GM12878 (cell line): Measurements from ENCODE around the gene GMDS. TPM values are rescaled to one million over a fixed set of nuclear protein-coding genes. Genes with fewer than 3 reads are reported as not detected.

Experiments
- ATAC-seq: fragments of 200-7000 bp; cut with Tn5 transposase; 3 replicates; pipeline ENCODE4 v1.9.1; 2020; ENCODE audit warnings: mild to moderate bottlenecking, moderate library complexity
- BruUV-seq: library from RNA; stranded (reverse); fragments of 400-500 nt; replicated peaks from 2 replicates; lab custom pipeline; 2021; lab: Mats Ljungman, UMichigan
- CTCF ChIA-PET: fragments of 300-600 bp; sonication (Branson Sonifier 250); formaldehyde crosslinking; extraction: SDS; loops from one replicate; lab custom pipeline; 2021; ENCODE audit warnings: inconsistent platforms; lab: Yijun Ruan, JAX
- POLR2A ChIA-PET: fragments of 350-600 bp; formaldehyde crosslinking; extraction: SDS; loops from one replicate; lab custom pipeline; 2021; ENCODE audit warnings: inconsistent platforms; lab: Charles Lee
- RAD21 ChIA-PET: fragments of 300-600 bp; sonication (Branson Sonifier 250); formaldehyde crosslinking; loops from one replicate; lab custom pipeline; 2023; ENCODE audit warnings: antibody characterized with exemption; ENCODE audit not compliant: unreplicated experiment; lab: Charles Lee
- SMC1A ChIA-PET: fragments of 300-600 bp; sonication (Branson Sonifier 250); formaldehyde crosslinking; loops from one replicate; lab custom pipeline; 2023; ENCODE audit not compliant: unreplicated experiment, uncharacterized antibody; lab: Charles Lee
- DNase-seq: peaks from one replicate; pipeline ENCODE4 v3.0.0-alpha.2; 2011; ENCODE audit warnings: low read depth, low spot score
- FAIRE-seq: peaks from 3 replicates; lab custom pipeline; 2011; peaks lifted over from hg19 to GRCh38; lab: Jason Lieb, UNC
- H2AFZ ChIP-seq: 2 replicates; pipeline ENCODE4 v1.6.0; 2011; ENCODE audit warnings: low read depth, low read length, control low read depth; ENCODE audit not compliant: control insufficient read depth
- H3K27ac ChIP-seq: 2 replicates; pipeline ENCODE4 v1.5.1; 2011; ENCODE audit warnings: control low read depth; ENCODE audit not compliant: control insufficient read depth, insufficient read depth
- H3K27me3 ChIP-seq, 2 experiments: replicated peaks in 1 of 2; 2 replicates each; pipeline versions ENCODE4 v1.6.0 to v1.6.1; 2011; ENCODE audit warnings: low read length in 1 of 2; ENCODE audit not compliant: control insufficient read depth in 2 of 2, insufficient read depth in 2 of 2
- H3K36me3 ChIP-seq, 2 experiments: 2 replicates each; pipeline ENCODE4 v1.5.1; 2011; ENCODE audit warnings: low read length in 1 of 2; ENCODE audit not compliant: control insufficient read depth in 2 of 2, insufficient read depth in 2 of 2
- H3K4me1 ChIP-seq: 2 replicates; pipeline ENCODE4 v1.6.1; 2011; ENCODE audit warnings: mild to moderate bottlenecking, low read length, moderate library complexity, mixed read lengths; ENCODE audit not compliant: control insufficient read depth, insufficient read depth
- H3K4me2 ChIP-seq: 2 replicates; pipeline ENCODE4 v1.6.0; 2011; ENCODE audit warnings: control low read depth; ENCODE audit not compliant: control insufficient read depth, insufficient read depth
- H3K4me3 ChIP-seq: fragments of 200-600 bp; sonication (generic); 2 replicates; pipeline ENCODE4 v1.5.1; 2016
- H3K79me2 ChIP-seq: 2 replicates; pipeline ENCODE4 v1.6.0; 2011; ENCODE audit warnings: low read length; ENCODE audit not compliant: control insufficient read depth, insufficient read depth
- H3K9ac ChIP-seq: 2 replicates; pipeline ENCODE4 v1.8.0; 2011; ENCODE audit warnings: low read length, control low read depth, mixed read lengths; ENCODE audit not compliant: control insufficient read depth, insufficient read depth
- H3K9me3 ChIP-seq: replicated peaks from 3 replicates; pipeline ENCODE4 v1.5.1; 2011; ENCODE audit warnings: mild to moderate bottlenecking, low read length; ENCODE audit not compliant: control insufficient read depth, insufficient read depth
- H4K20me1 ChIP-seq: 2 replicates; pipeline ENCODE4 v1.6.0; 2011; ENCODE audit not compliant: control insufficient read depth, insufficient read depth
- MTA3 ChIP-seq: IDR thresholded peaks from 2 replicates; pipeline ENCODE4 v1.6.1; 2012; ENCODE audit warnings: low read length, inconsistent platforms, borderline replicate concordance
- NFYA ChIP-seq: IDR thresholded peaks from 2 replicates; pipeline ENCODE4 v1.6.1; 2011; ENCODE audit warnings: low read depth, mild to moderate bottlenecking, low read length, improper control_type of control experiment, borderline replicate concordance
- NRF1 ChIP-seq: conservative IDR thresholded peaks from 2 replicates; pipeline ENCODE4 v1.6.1; 2011; ENCODE audit warnings: mild to moderate bottlenecking, low read depth, low read length, improper control_type of control experiment
- RCOR1 ChIP-seq: conservative IDR thresholded peaks from 2 replicates; pipeline ENCODE4 v1.6.1; 2012; ENCODE audit warnings: low read depth, low read length, improper control_type of control experiment
- REST ChIP-seq: IDR thresholded peaks from 2 replicates; pipeline ENCODE4 v1.6.1; 2012; ENCODE audit warnings: mild to moderate bottlenecking, low read depth, low read length
- RFX5 ChIP-seq: IDR thresholded peaks from 2 replicates; pipeline ENCODE4 v1.6.1; 2011; ENCODE audit warnings: low read depth, low read length, improper control_type of control experiment
- SRF ChIP-seq, 2 experiments: IDR thresholded peaks; 2 replicates each; pipeline ENCODE4 v1.6.1; 2011; ENCODE audit warnings: low read depth in 2 of 2, low read length in 2 of 2, mild to moderate bottlenecking in 1 of 2, moderate library complexity in 1 of 2
- TAF1 ChIP-seq: IDR thresholded peaks from 2 replicates; pipeline ENCODE4 v1.6.1; 2011; ENCODE audit warnings: mild to moderate bottlenecking, low read depth, low read length, borderline replicate concordance
- ZBTB4 ChIP-seq: fragments of 450-650 bp; formaldehyde crosslinking; IDR thresholded peaks from 2 replicates; pipeline ENCODE4 v1.4.0; 2022; ENCODE audit warnings: mild to moderate bottlenecking, moderate library complexity
- WGBS: methylation state at CpG from one replicate; pipeline ENCODE4 v1.1.6; 2016; ENCODE audit warnings: low lambda C conversion rate; ENCODE audit not compliant: insufficient replicate concordance, insufficient coverage; ENCODE audit errors: missing lambda C conversion rate; 5-methylcytosine and 5-hydroxymethylcytosine counted together
- in situ Hi-C: fragments of 300-500 bp; cut with MboI; formaldehyde crosslinking; loops from 9 replicates; pipeline ENCODE4 v1.14.3; 2018; ENCODE audit warnings: mixed read lengths
- intact Hi-C: fragments of 100-400 bp; cut with micrococcal nuclease; formaldehyde crosslinking; loops from one replicate; pipeline ENCODE4 v1.14.2; 2022; ENCODE audit not compliant: unreplicated experiment
- polyA plus RNA-seq, 11 experiments: library from polyadenylated mRNA; depleted of rRNA in 4 of 11; unstranded in 6 of 11; stranded (reverse) in 5 of 11; fragments of >200 nt; fragmentation: Nextera tagmentation in 4 of 11; fragmentation: Illumina TruSeq in 1 of 11; extraction: Ambion mirVana in 4 of 11; extraction: Trizol in 1 of 11; gene quantifications; 1 replicate in 1 of 11; 2 replicates in 10 of 11; pipeline versions ENCODE4 v1.2.1 to v1.2.3, GENCODE V29; 2011 to 2016; ENCODE audit warnings: inconsistent platforms in 2 of 11, missing spikeins in 2 of 11, low read depth in 1 of 11
- total RNA-seq, 4 experiments: library from RNA; depleted of rRNA in 3 of 4; stranded (reverse); fragments of >200 nt in 3 of 4; fragmentation: Illumina TruSeq in 1 of 4; extraction: Trizol in 1 of 4; gene quantifications; 2 replicates each; pipeline versions ENCODE4 v1.2.1 to v1.2.3, GENCODE V29; 2013 to 2021

The GMDS gene
- total and polyA plus RNA-seq, 10 of the 15 experiments (the other 5 are each of a cell fraction or from before 2014, with no cell fraction given): 0.61 to 53.8 (median 29.3) TPM

DNA sequence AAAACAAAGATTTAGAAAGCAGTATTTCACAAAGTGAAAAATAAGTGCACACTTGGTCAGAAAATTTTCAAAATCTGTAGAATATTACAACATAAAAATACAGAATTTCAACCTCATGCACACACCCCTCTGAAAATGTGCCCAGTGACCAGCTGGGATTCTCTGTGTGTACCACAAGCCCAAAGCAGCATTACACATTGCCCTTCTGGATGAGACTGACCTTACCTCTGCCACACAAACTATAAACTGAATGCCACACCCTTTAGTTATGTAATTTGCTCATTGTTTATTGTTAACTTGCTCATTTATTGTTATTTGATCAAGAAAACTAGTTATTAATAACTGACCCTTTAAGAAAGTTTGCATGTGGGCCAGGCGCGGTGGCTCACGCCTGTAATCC lies 332.7 kb downstream of the GMDS start:
- H4K20me1 ChIP-seq: no peaks in the 10 kb centered on the region
- ATAC-seq (no peak), DNase-seq (no peak), FAIRE-seq (no peak)
- in situ Hi-C loops (no loop called here), intact Hi-C loops (no loop called here)
- no peak overlapping the region for H3K27ac ChIP-seq
- no peak overlapping the region for H3K4me3 ChIP-seq
- POLR2A ChIA-PET: no interaction called here
- no peaks in the 10 kb centered on the region for H3K36me3 ChIP-seq
- CTCF ChIA-PET: no interaction called here
- BruUV-seq: no TSS peak
- no peak for TF ChIP-seq SRF (IDR thresholded peaks at IDR 0.05; ENCODE audit: low read depth in 2 of 2, low read length in 2 of 2)
- no peak for TF ChIP-seq RCOR1
- no peak for TF ChIP-seq MTA3
- TF ChIP-seq ZBTB4: no peak
- no peak for TF ChIP-seq TAF1
- TF ChIP-seq RFX5: no peak
- TF ChIP-seq REST: no peak
- TF ChIP-seq NRF1: no peak
- TF ChIP-seq NFYA: no peak
- H3K9me3 ChIP-seq: no peaks in the 10 kb centered on the region
- no peaks in the 10 kb centered on the region for H3K79me2 ChIP-seq
- no CpG with 5 or more reads among the region's 3 CpGs for WGBS
- RAD21 ChIA-PET: no interaction called here
- SMC1A ChIA-PET: no interaction called here
- H3K9ac ChIP-seq: no peak overlapping the region
- H3K4me1 ChIP-seq: no peaks in the 10 kb centered on the region
- no peak overlapping the region for H3K4me2 ChIP-seq
- no peaks in the 10 kb centered on the region for H3K27me3 ChIP-seq
- H2AFZ ChIP-seq: no peak overlapping the region
